ENCODE results near the gene LHPP. TPM values are rescaled to one million over a fixed set of nuclear protein-coding genes. Genes with fewer than 3 reads are reported as not detected.
"Not testable (repeated sequence)": the region's sequence is repeated elsewhere in the genome, so short reads cannot be mapped to it uniquely, and the experiment has no call there.

LHPP gene
- total RNA-seq, 1 donor from 2014 or later: 8.6 TPM

- peaks cover 29% of the 10 kb centered on the region for H3K4me1 Mint-ChIP-seq
- H3K27me3 Mint-ChIP-seq; DNase-seq; H3K9me3 Mint-ChIP-seq; H3K36me3 Mint-ChIP-seq (ENCODE audit: low read depth); H3K27ac Mint-ChIP-seq; H3K4me3 Mint-ChIP-seq; intact Hi-C loops (cut with micrococcal nuclease): not testable (repeated sequence)
Observed at GRCh38 chr10:124610186-124610585, 148.6 kb downstream of the LHPP start.

GRCh38 chr10:124610851-124611250, 149.2 kb downstream of the LHPP start:
- peaks cover 29% of the 10 kb centered on the region for H3K4me1 Mint-ChIP-seq
- H3K36me3 Mint-ChIP-seq (ENCODE audit: low read depth); H3K27me3 Mint-ChIP-seq; H3K9me3 Mint-ChIP-seq; H3K4me3 Mint-ChIP-seq; intact Hi-C loops (cut with micrococcal nuclease); H3K27ac Mint-ChIP-seq; DNase-seq: not testable (repeated sequence)

- DNase-seq: peak; percentile 76
- Mint-ChIP-seq H3K4me1 (peaks cover 29% of the 10 kb centered on the region), H3K36me3 (ENCODE audit: low read depth) (peaks cover 2% of the 10 kb centered on the region), H3K27ac (no peak overlapping the region), H3K27me3 (peaks cover 1% of the 10 kb centered on the region), H3K4me3 (peak overlapping the region; percentile 21), H3K9me3 (no peaks in the 10 kb centered on the region)
- intact Hi-C loops (cut with micrococcal nuclease): no loop called here
Observed at GRCh38 chr10:124611738-124612137, 150.1 kb downstream of the LHPP start.

GRCh38 chr10:124612611-124613498, 151.2 kb downstream of the LHPP start:
- peaks cover 1% of the 10 kb centered on the region for H3K27me3 Mint-ChIP-seq
- no peak for DNase-seq
- H3K4me1 Mint-ChIP-seq: peaks cover 30% of the 10 kb centered on the region
- no peak overlapping the region for H3K4me3 Mint-ChIP-seq
- intact Hi-C loops (cut with micrococcal nuclease): no loop called here
- H3K36me3 Mint-ChIP-seq (ENCODE audit: low read depth): peaks cover 6% of the 10 kb centered on the region
- H3K9me3 Mint-ChIP-seq: no peaks in the 10 kb centered on the region
- no peak overlapping the region for H3K27ac Mint-ChIP-seq

GRCh38 chr10:124614003-124614659, 152.5 kb downstream of the LHPP start:
- Mint-ChIP-seq H3K9me3 (no peaks in the 10 kb centered on the region), H3K4me1 (peaks cover 32% of the 10 kb centered on the region), H3K4me3 (no peak overlapping the region), H3K36me3 (ENCODE audit: low read depth) (peaks cover 6% of the 10 kb centered on the region), H3K27me3 (peaks cover 1% of the 10 kb centered on the region), H3K27ac (peak overlapping the region; percentile 25)
- peak; percentile 79 for DNase-seq
- intact Hi-C loops (cut with micrococcal nuclease): loop anchor here (1.0 to 2.0 kb wide), 5 partner anchors 13 to 127 kb away; no protein-coding TSS in a partner anchor

GRCh38 chr10:124615259-124615658, 153.6 kb downstream of the LHPP start:
- Mint-ChIP-seq H3K9me3 (no peaks in the 10 kb centered on the region), H3K4me1 (peaks cover 31% of the 10 kb centered on the region), H3K27ac (no peak overlapping the region), H3K27me3 (peaks cover 1% of the 10 kb centered on the region), H3K4me3 (no peak overlapping the region), H3K36me3 (ENCODE audit: low read depth) (peaks cover 6% of the 10 kb centered on the region)
- intact Hi-C loops (cut with micrococcal nuclease): loop anchor here (2.0 kb wide), 4 partner anchors 34 to 126 kb away; no protein-coding TSS in a partner anchor
- DNase-seq: no peak

GRCh38 chr10:124616040-124616835, 154.6 kb downstream of the LHPP start:
- peaks cover 1% of the 10 kb centered on the region for H3K27me3 Mint-ChIP-seq
- no peaks in the 10 kb centered on the region for H3K9me3 Mint-ChIP-seq
- DNase-seq: no peak
- H3K4me3 Mint-ChIP-seq: no peak overlapping the region
- peaks cover 29% of the 10 kb centered on the region for H3K4me1 Mint-ChIP-seq
- peaks cover 6% of the 10 kb centered on the region for H3K36me3 Mint-ChIP-seq (ENCODE audit: low read depth)
- intact Hi-C loops (cut with micrococcal nuclease): no loop called here
- H3K27ac Mint-ChIP-seq: no peak overlapping the region

GRCh38 chr10:124616836-124617130, 155.2 kb downstream of the LHPP start:
- no peak overlapping the region for H3K27ac Mint-ChIP-seq

GRCh38 chr10:124618470-124619073, 156.9 kb downstream of the LHPP start:
- intact Hi-C loops (cut with micrococcal nuclease): no loop called here
- H3K4me1 Mint-ChIP-seq: peaks cover 18% of the 10 kb centered on the region
- no peaks in the 10 kb centered on the region for H3K9me3 Mint-ChIP-seq
- H3K36me3 Mint-ChIP-seq (ENCODE audit: low read depth): peaks cover 12% of the 10 kb centered on the region
- H3K27ac Mint-ChIP-seq: no peak overlapping the region
- no peak overlapping the region for H3K4me3 Mint-ChIP-seq
- DNase-seq: no peak
- H3K27me3 Mint-ChIP-seq: peaks cover 1% of the 10 kb centered on the region

More at GRCh38 chr10:124616836-124617130, 155.2 kb downstream of the LHPP start:
- H3K4me3 Mint-ChIP-seq: no peak overlapping the region
- H3K36me3 Mint-ChIP-seq (ENCODE audit: low read depth): peaks cover 6% of the 10 kb centered on the region
- intact Hi-C loops (cut with micrococcal nuclease): no loop called here
- no peak for DNase-seq
- peaks cover 27% of the 10 kb centered on the region for H3K4me1 Mint-ChIP-seq
- H3K9me3 Mint-ChIP-seq: no peaks in the 10 kb centered on the region
- peaks cover 1% of the 10 kb centered on the region for H3K27me3 Mint-ChIP-seq

GRCh38 chr10:124619195-124619594, 157.6 kb downstream of the LHPP start:
- Mint-ChIP-seq H3K27me3 (peaks cover 1% of the 10 kb centered on the region), H3K27ac (no peak overlapping the region), H3K4me1 (peaks cover 12% of the 10 kb centered on the region), H3K4me3 (no peak overlapping the region), H3K36me3 (ENCODE audit: low read depth) (peaks cover 15% of the 10 kb centered on the region), H3K9me3 (no peaks in the 10 kb centered on the region)
- intact Hi-C loops (cut with micrococcal nuclease): no loop called here
- DNase-seq: no peak

- H3K9me3 Mint-ChIP-seq: no peaks in the 10 kb centered on the region
- no peak for DNase-seq
- peaks cover 1% of the 10 kb centered on the region for H3K27me3 Mint-ChIP-seq
- H3K36me3 Mint-ChIP-seq (ENCODE audit: low read depth): peaks cover 15% of the 10 kb centered on the region
- no peak overlapping the region for H3K27ac Mint-ChIP-seq
- intact Hi-C loops (cut with micrococcal nuclease): loop anchor here (10.0 kb wide), 1 partner anchor 445 kb away; no protein-coding TSS in a partner anchor
- no peak overlapping the region for H3K4me3 Mint-ChIP-seq
- H3K4me1 Mint-ChIP-seq: peaks cover 6% of the 10 kb centered on the region
Observed at GRCh38 chr10:124619802-124620490, 158.3 kb downstream of the LHPP start.

- Mint-ChIP-seq H3K27me3 (peaks cover 2% of the 10 kb centered on the region), H3K9me3 (no peaks in the 10 kb centered on the region), H3K27ac (no peak overlapping the region), H3K36me3 (ENCODE audit: low read depth) (peaks cover 17% of the 10 kb centered on the region), H3K4me1 (peaks cover 10% of the 10 kb centered on the region), H3K4me3 (no peak overlapping the region)
- intact Hi-C loops (cut with micrococcal nuclease): loop anchor here (10.0 kb wide), 1 partner anchor 443 kb away; no protein-coding TSS in a partner anchor
- DNase-seq: no peak
Observed at GRCh38 chr10:124621637-124622036, 160.0 kb downstream of the LHPP start.

GRCh38 chr10:124622158-124622557, 160.5 kb downstream of the LHPP start:
- no peaks in the 10 kb centered on the region for H3K9me3 Mint-ChIP-seq
- H3K4me3 Mint-ChIP-seq: no peak overlapping the region
- peaks cover 2% of the 10 kb centered on the region for H3K27me3 Mint-ChIP-seq
- DNase-seq: no peak
- H3K27ac Mint-ChIP-seq: no peak overlapping the region
- peaks cover 15% of the 10 kb centered on the region for H3K4me1 Mint-ChIP-seq
- peaks cover 15% of the 10 kb centered on the region for H3K36me3 Mint-ChIP-seq (ENCODE audit: low read depth)
- intact Hi-C loops (cut with micrococcal nuclease): loop anchor here (10.0 kb wide), 1 partner anchor 443 kb away; no protein-coding TSS in a partner anchor

All from activated CD4-positive, alpha-beta T cell treated with anti-CD3 and anti-CD28 coated beads, Interleukin-2, amount 10 ng/mL, durations not matched to agents 24 days and 14 days (primary cell).